Aorta (tissue), 5 donors: ENCODE measurements around the gene THEM5. TPM values are rescaled to one million over a fixed set of nuclear protein-coding genes. Genes with fewer than 3 reads are reported as not detected.
"Not testable (repeated sequence)": the region's sequence is repeated elsewhere in the genome, so short reads cannot be mapped to it uniquely, and the experiment has no call there.

Source experiments
- ATAC-seq: fragments of 200-7000 bp; cut with Tn5 transposase; one replicate; pipeline ENCODE4 v1.9.1; 2022; ENCODE audit warnings: moderate library complexity; ENCODE audit not compliant: low FRiP score
- DNase-seq, 2 donors: peaks; one replicate each; pipeline ENCODE4 v3.0.0-alpha.2; 2020
- H3K27ac ChIP-seq, 2 donors: one replicate each; pipeline ENCODE4 v1.5.1; 2013; ENCODE audit warnings: low read length in 2 of 2, mild to moderate bottlenecking in 2 of 2, moderate library complexity in 2 of 2, control low read depth in 1 of 2, inconsistent platforms in 1 of 2, low read depth in 1 of 2
- H3K27me3 ChIP-seq, 2 donors: one replicate each; pipeline ENCODE4 v1.6.1; 2013; ENCODE audit warnings: control low read depth in 1 of 2, low read length in 1 of 2, mild to moderate bottlenecking in 1 of 2, moderate library complexity in 1 of 2; ENCODE audit not compliant: insufficient read depth in 2 of 2, control insufficient read depth in 1 of 2
- H3K36me3 ChIP-seq, 2 donors: one replicate each; pipeline ENCODE4 v1.6.1; 2013; ENCODE audit warnings: control low read depth in 1 of 2, low read length in 1 of 2, mild to moderate bottlenecking in 1 of 2; ENCODE audit not compliant: insufficient read depth in 2 of 2, control insufficient read depth in 1 of 2
- H3K4me1 ChIP-seq, 2 donors: one replicate each; pipeline ENCODE4 v1.6.1; 2013; ENCODE audit warnings: low read length in 2 of 2, control low read depth in 1 of 2, mild to moderate bottlenecking in 1 of 2, moderate library complexity in 1 of 2; ENCODE audit not compliant: insufficient read depth in 2 of 2, control insufficient read depth in 1 of 2
- H3K4me3 ChIP-seq, 2 donors: one replicate each; pipeline ENCODE4 v1.5.1; 2013; ENCODE audit warnings: low read length in 2 of 2, control low read depth in 1 of 2, mild to moderate bottlenecking in 1 of 2
- H3K9me3 ChIP-seq: one replicate; pipeline ENCODE4 v1.6.1; 2013; ENCODE audit warnings: mild to moderate bottlenecking, low read length; ENCODE audit not compliant: control insufficient read depth
- WGBS, 2 donors: extraction: QIAGEN DNeasy Blood & Tissue Kit; methylation state at CpG; one replicate each; pipeline ENCODE4 v1.1.7; 2013; 5-methylcytosine and 5-hydroxymethylcytosine counted together
- intact Hi-C, 2 donors: fragments of 100-400 bp; cut with DNase I; formaldehyde crosslinking; loops; one replicate each; pipeline versions ENCODE4 v1.14.2 to v1.15.0; 2022
- long read RNA-seq, 2 donors: library from polyadenylated mRNA; unstranded; transcript quantifications; one replicate each; pipeline ENCODE4 v2.0.0, GENCODE V29; 2020 to 2021
- polyA plus RNA-seq, 2 donors: library from polyadenylated mRNA; stranded (reverse); fragments of 200-250 nt; gene quantifications; one replicate each; pipeline ENCODE4 v1.2.3, GENCODE V29; 2013
- total RNA-seq, 2 donors: library from RNA; stranded (reverse); fragmentation: NEBNext Ultra II Directional; extraction: Animal tissue kit (Norgen Biotek cat#: 25700); gene quantifications; one replicate each; pipeline ENCODE4 v1.2.1, GENCODE V29; 2021
- donor health status: healthy with polysubstance abuse.
- donor health status: Bipolar disorder and iron deficiency.
- donor health status: DM: no; HTN: no; CAD: no.
- donor health status: DM: no; HTN: no; CAD: no.
- donor health status: DM: yes; HTN: yes; CAD: no.

THEM5 gene, protein sequence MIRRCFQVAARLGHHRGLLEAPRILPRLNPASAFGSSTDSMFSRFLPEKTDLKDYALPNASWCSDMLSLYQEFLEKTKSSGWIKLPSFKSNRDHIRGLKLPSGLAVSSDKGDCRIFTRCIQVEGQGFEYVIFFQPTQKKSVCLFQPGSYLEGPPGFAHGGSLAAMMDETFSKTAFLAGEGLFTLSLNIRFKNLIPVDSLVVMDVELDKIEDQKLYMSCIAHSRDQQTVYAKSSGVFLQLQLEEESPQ
- total RNA-seq: not detected
- polyA plus RNA-seq: not detected
- long read RNA-seq, donor 1: 0 reads
- long read RNA-seq, donor 2: 0 reads

DNA sequence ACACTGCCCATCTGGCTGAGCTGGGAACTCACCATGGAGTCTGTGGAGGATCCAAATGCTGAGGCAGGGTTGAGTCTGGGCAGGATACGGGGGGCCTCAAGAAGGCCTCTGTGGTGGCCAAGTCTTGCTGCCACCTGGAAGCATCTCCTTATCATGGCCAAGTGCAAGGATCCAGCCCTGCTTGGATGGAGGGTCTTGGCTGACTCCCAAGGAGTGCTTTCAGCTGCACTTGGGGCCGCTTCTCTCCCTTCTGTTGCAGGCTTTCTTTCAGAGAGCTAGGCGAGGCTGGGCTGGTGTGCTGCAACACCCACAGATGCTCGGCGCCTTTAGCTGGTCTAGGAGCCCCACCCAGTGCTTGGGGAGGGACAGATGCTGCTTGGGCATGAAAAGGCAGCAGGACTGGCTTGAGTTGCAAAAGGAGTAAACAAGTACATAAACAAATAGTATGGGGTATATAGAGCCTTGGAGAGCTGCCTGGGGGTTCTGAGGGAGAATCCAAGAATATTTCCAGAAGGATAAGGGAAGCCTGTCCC, at the start of gene THEM5:
TSS of gene THEM5 (minus strand) at position 302 of the 533 bp plus-strand sequence. CDS start at position 155, 147 bp downstream.
- no peak for ATAC-seq
- no peak within 1 kb of the TSS for H3K27ac ChIP-seq
- WGBS, 2 donors: 80 to 89% methylated on average over 5 of the region's 5 CpGs
- intact Hi-C loops: no loop called here
- no peaks in the 10 kb centered on the region for H3K36me3 ChIP-seq
- no peak within 1 kb of the TSS for H3K4me3 ChIP-seq
- H3K9me3 ChIP-seq: no peaks in the 10 kb centered on the region
- no peaks in the 10 kb centered on the region for H3K4me1 ChIP-seq
- DNase-seq: no peak
- H3K27me3 ChIP-seq: no peaks in the 10 kb centered on the region

- intact Hi-C loops: no loop called here
- no peaks in the 10 kb centered on the region for H3K27me3 ChIP-seq
- ATAC-seq: no peak
- no peak overlapping the region for H3K27ac ChIP-seq
- WGBS, 2 donors: 57 to 62% methylated on average over 2 of the region's 2 CpGs
- H3K36me3 ChIP-seq: no peaks in the 10 kb centered on the region
- no peaks in the 10 kb centered on the region for H3K9me3 ChIP-seq
- no peak overlapping the region for H3K4me3 ChIP-seq
- DNase-seq: no peak
- H3K4me1 ChIP-seq: no peaks in the 10 kb centered on the region
These were observed 49.3 kb upstream of the THEM5 start for GRCh38 chr1:151902858-151903257.

- H3K27ac ChIP-seq, ATAC-seq, H3K4me1 ChIP-seq, H3K4me3 ChIP-seq, H3K36me3 ChIP-seq, intact Hi-C loops, H3K27me3 ChIP-seq, H3K9me3 ChIP-seq, DNase-seq: not testable (repeated sequence)
- 98% methylated on average over 3 of the region's 3 CpGs for WGBS, 2 donors
These were observed 47.3 kb upstream of the THEM5 start for GRCh38 chr1:151900804-151901203.

- intact Hi-C loops: no loop called here
- no peaks in the 10 kb centered on the region for H3K36me3 ChIP-seq
- no peak overlapping the region for H3K27ac ChIP-seq
- H3K4me1 ChIP-seq: no peaks in the 10 kb centered on the region
- ATAC-seq (no peak), DNase-seq (no peak)
- no peaks in the 10 kb centered on the region for H3K27me3 ChIP-seq
- no peaks in the 10 kb centered on the region for H3K9me3 ChIP-seq
- 67 to 76% methylated on average over 2 of the region's 2 CpGs for WGBS, 2 donors
- no peak overlapping the region for H3K4me3 ChIP-seq
These were observed 45.0 kb upstream of the THEM5 start for GRCh38 chr1:151898519-151898991.

GRCh38 chr1:151897991-151898431, 44.5 kb upstream of the THEM5 start:
- H3K27ac ChIP-seq: no peak overlapping the region
- intact Hi-C loops: no loop called here
- WGBS, 2 donors: 87 to 89% methylated on average over 10 of the region's 10 CpGs
- no peak for DNase-seq
- H3K36me3 ChIP-seq: no peaks in the 10 kb centered on the region
- H3K4me3 ChIP-seq: no peak overlapping the region
- no peak for ATAC-seq
- H3K9me3 ChIP-seq: no peaks in the 10 kb centered on the region
- no peaks in the 10 kb centered on the region for H3K4me1 ChIP-seq
- H3K27me3 ChIP-seq: no peaks in the 10 kb centered on the region

DNA sequence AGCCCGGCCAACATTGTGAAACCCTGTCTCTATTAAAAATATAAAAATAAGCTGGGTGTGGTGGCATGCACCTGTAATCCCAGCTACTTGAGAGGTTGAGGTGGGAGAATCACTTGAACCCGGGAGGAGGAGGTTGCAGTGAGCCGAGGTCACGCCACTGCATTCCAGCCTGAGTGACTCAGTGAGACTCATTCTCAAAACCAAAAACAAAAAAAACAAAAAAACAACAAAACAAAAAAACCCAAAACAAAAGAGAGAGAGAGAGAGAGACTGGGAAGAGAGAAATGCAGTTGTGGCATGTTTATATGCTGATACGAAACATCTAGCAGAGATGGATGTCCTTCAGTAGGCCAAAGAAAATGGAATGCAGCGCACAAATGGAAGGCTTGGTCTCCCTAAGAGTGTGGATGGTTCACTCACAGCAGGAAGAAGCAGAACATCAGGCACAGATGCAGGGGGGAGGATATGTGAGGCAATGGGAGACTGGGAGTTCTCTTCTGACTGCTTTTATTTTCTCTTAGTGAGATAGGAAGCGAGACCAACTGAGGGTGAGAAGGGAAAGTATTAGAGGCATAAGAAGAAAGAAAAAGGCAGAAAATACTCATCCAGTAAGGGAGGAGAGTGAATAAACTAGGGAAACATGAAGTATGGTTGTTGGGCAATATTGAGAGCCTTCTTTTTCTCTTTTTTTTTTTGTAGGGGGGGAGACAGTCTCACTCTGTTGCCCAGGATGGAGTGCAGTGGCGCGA, 39.8 kb upstream of the THEM5 start:
- no peak for ATAC-seq
- Histone ChIP-seq H3K27ac (no peak overlapping the region), H3K9me3 (no peaks in the 10 kb centered on the region), H3K36me3 (no peaks in the 10 kb centered on the region), H3K4me3 (no peak overlapping the region), H3K4me1 (no peaks in the 10 kb centered on the region), H3K27me3 (no peaks in the 10 kb centered on the region)
- WGBS, 2 donors: 88 to 98% methylated on average over 9 of the region's 9 CpGs
- no peak for DNase-seq
- intact Hi-C loops: no loop called here

DNA sequence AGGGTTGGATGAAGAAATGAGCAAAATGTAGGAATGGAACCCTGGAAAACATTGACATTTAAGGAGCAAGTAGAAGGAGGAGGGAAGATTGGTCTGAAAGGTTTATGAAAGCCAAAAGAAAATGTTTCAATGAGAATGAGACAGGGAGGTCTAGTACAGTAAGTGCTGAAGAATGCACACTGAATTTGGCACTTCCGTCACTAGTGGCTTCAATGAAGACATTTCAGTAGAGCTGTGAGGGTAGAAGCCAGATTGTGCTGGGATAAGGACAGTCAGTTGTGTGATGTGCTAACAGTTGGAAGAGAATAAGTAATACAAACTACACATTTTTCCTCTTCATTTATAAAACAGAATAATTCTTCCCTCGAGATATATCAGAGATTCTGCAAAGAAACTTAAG, 38.7 kb upstream of the THEM5 start:
- intact Hi-C loops: no loop called here
- Histone ChIP-seq H3K4me1 (no peaks in the 10 kb centered on the region), H3K27me3 (no peaks in the 10 kb centered on the region), H3K9me3 (no peaks in the 10 kb centered on the region), H3K27ac (no peak overlapping the region), H3K4me3 (no peak overlapping the region), H3K36me3 (no peaks in the 10 kb centered on the region)
- DNase-seq: no peak
- WGBS, 2 donors: 85 to 89% methylated on average over 2 of the region's 2 CpGs
- no peak for ATAC-seq

DNA sequence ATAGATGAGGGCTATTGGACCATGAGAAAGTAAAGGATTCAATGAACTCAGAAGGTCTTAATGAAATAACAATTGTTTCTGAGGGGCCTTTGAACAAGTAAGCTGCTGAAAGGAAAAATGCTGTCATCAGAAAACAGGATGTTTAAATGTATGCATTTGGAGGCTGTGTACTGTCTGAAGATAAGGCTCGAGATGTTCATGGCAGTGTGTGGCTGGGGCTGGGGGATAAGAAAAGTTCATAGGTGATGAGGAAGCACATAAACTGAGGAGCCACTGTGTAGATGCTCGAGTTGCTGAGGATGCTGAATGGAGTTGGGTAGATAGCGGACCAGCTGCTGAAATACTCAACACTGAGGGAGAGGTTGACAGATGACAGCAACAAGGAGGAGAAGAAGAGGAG, 38.0 kb upstream of the THEM5 start:
- intact Hi-C loops: no loop called here
- ATAC-seq (no peak), DNase-seq (no peak)
- Histone ChIP-seq H3K36me3 (no peaks in the 10 kb centered on the region), H3K4me1 (no peaks in the 10 kb centered on the region), H3K4me3 (no peak overlapping the region), H3K9me3 (no peaks in the 10 kb centered on the region), H3K27me3 (no peaks in the 10 kb centered on the region), H3K27ac (no peak overlapping the region)
- WGBS, 2 donors: 80 to 83% methylated on average over 3 of the region's 3 CpGs
